ENCODE measurements around the gene ACOXL.

The ACOXL gene

DNA sequence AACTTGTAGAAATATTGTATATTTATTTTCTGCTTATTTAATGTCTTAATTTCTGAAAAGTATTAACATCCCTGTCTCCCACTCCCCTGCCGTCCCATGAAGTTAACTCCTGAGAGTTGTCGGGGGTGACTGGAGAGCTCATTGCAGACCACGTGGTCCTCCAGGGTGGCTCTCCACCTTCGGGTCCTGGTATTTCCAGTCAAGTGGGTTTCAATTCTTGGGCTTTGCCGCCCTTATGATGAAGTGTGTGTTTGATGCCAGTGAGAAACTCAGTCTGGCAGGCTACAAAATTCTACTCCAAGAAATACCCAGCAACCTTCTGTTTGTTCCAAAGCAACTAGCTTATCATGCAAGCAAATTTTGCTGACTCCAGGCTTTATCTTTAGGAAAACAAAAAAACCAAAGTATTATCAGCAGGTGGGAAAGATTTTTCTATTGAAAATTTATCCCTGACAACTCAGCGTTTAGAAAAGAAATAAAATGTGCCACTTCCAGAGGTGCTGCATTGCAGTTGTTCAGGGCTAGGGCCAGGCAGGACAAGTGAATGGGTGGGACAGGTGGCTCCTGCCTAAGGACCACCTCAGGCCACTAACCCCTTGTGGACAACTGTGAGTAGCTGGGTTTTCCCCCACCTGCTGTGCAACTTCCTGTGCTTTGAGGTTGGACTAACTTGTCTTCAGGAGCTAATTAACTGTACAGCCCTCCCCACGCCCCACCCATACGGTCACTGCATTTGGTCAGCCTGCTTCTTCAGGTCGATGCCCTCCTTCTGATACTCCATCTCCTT lies 434.9 kb downstream of the ACOXL start:
- no peak for DNase-seq (ENCODE audit: low read depth)

GRCh38 chr2:111167863-111168162 lies 435.4 kb downstream of the ACOXL start:
- no peak for DNase-seq (ENCODE audit: low read depth)

Measured in activated T-helper 1 cell treated with Interleukin-2 at 50 U/mL for 16 hours (primary cell).